ENCODE measurements around the gene WDR77.

Gene WDR77

GRCh38 chr1:111448918-111449702 is at the start of gene WDR77, which contains the start of gene ATP5PB:
TSS of gene WDR77 (minus strand) at chr1:111449256. CDS start at chr1:111449169, 87 bp downstream.
TSS of gene ATP5PB (plus strand) at chr1:111449464. CDS start at chr1:111449542, 78 bp downstream.
- peak; percentile 98 for DNase-seq (ENCODE audit: extremely low read depth, low read depth)
- no peak for TF ChIP-seq CTCF (IDR thresholded peaks at IDR 0.05; ENCODE audit: low read depth, low read length)

- no peak for TF ChIP-seq CTCF (IDR thresholded peaks at IDR 0.05; ENCODE audit: low read depth, low read length)
Observed at GRCh38 chr1:111497592-111497991, 48.5 kb upstream of the WDR77 start.

DNA sequence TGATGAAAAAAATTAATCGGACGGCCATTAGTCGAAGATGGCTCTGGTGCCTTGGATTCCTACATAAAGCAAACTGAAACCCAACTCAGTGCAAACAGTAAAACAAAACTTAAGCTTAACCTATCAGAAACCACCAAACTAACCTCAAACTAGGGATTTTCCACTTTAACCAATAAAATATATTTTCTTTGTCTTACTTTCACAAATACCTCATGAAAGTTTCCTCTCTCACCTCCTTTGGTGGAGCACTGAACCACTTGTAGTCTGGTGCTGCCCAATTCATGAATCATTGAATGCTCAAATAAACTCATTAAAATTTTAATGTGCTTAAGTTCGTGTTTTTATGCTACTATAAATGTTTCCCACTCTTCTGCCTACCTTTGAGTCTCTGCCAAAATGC is 47.3 kb upstream of the WDR77 start:
- no peak for TF ChIP-seq CTCF (IDR thresholded peaks at IDR 0.05; ENCODE audit: low read depth, low read length)
- no peak for DNase-seq (ENCODE audit: extremely low read depth, low read depth)

More at GRCh38 chr1:111497592-111497991, 48.5 kb upstream of the WDR77 start:
- DNase-seq (ENCODE audit: extremely low read depth, low read depth): no peak

DNA sequence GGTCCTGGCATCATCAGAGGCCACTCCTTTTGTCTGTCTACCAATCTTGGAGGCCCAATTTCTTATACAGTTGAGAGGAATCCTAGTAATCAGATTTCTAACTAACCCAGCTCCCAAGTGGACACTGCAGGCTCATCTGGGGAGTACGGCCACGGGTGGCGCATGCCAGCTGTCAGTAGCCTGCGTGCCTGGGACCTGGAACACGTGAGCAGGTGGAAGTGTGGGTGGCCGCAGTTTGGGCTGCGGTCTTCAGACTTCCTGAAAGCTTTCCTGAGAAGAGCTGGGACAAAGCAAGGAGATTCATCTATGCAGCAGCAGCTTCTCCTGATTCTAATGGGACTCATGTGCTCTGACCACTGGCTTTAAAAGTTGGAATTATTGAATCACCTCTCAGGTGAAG is 42.0 kb upstream of the WDR77 start:
- TF ChIP-seq CTCF (IDR thresholded peaks at IDR 0.05; ENCODE audit: low read depth, low read length): no peak

DNA sequence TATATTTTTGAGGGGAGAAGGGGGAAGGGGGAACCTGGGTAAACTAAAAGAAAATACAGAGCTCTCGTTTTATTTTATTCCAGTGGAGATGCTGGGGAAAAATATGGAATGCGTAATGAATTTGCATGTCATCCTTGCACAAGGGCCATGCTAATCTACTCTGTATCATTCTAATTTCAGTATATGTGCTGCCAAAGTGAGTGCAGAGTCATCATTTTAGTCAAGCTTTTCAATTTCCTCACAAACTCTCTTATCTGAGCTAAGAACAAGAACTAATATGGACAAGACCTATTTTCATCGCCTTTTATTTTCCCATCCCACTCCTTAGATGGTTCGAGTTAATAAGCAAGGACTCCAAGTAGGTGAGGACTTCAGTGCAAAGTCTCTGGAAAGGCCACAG is 41.2 kb upstream of the WDR77 start:
- DNase-seq (ENCODE audit: extremely low read depth, low read depth): no peak

More for the DNA sequence above, 42.0 kb upstream of the WDR77 start:
- no peak for DNase-seq (ENCODE audit: extremely low read depth, low read depth)

DNA sequence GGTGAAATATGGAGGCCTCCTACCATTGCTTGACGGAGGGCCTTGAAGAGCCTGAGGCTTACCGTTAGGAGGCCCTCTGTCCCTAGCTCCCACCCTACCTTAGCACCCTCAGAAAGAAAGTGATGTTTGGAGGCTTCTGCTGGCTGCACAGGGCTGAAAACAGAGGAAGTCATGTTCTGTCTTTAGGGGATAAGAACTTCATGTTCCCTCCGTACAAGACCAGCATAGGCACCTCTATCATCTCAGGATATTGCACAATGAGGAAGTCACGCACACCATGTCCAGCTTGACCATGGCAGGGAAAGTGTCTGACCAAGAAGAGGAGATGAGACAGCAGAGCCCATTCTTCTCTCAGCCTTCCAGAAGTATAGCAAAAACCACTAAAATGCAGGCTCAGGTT is 40.5 kb upstream of the WDR77 start:
- no peak for TF ChIP-seq CTCF (IDR thresholded peaks at IDR 0.05; ENCODE audit: low read depth, low read length)

More for the DNA sequence above, 41.2 kb upstream of the WDR77 start:
- no peak for TF ChIP-seq CTCF (IDR thresholded peaks at IDR 0.05; ENCODE audit: low read depth, low read length)

GRCh38 chr1:111488669-111489068 is 39.6 kb upstream of the WDR77 start:
- no peak for TF ChIP-seq CTCF (IDR thresholded peaks at IDR 0.05; ENCODE audit: low read depth, low read length)
- DNase-seq (ENCODE audit: extremely low read depth, low read depth): no peak

More for the DNA sequence above, 40.5 kb upstream of the WDR77 start:
- no peak for DNase-seq (ENCODE audit: extremely low read depth, low read depth)
